OCI-LY3 (cell line): Measurements from ENCODE around the gene PTPRN2.

ENCODE experiments used
- H2AFZ ChIP-seq: fragments of 200-600, 300-600 bp; shearing (Covaris generic); 2 replicates; pipeline ENCODE4 v1.6.0; 2014; ENCODE audit warnings: antibody characterized with exemption, low read depth, low read length
- H3K27ac ChIP-seq: fragments of 200-600, 300-600 bp; sonication (generic); 2 replicates; pipeline ENCODE4 v1.5.1; 2014; ENCODE audit warnings: mild to moderate bottlenecking, low read length, moderate library complexity, mixed read lengths
- H3K27me3 ChIP-seq: fragments of 200-600, 300-600 bp; sonication (generic); 2 replicates; pipeline ENCODE4 v1.6.1; 2014; ENCODE audit warnings: low read depth, low read length, mixed read lengths
- H3K36me3 ChIP-seq: fragments of 200-600, 300-600 bp; sonication (generic); replicated peaks from 2 replicates; pipeline ENCODE3; 2014; ENCODE audit warnings: low read depth, low read length, mixed read lengths
- H3K4me1 ChIP-seq: fragments of 300-600, 200-600 bp; sonication (generic); 2 replicates; pipeline ENCODE4 v1.6.1; 2014; ENCODE audit warnings: low read length, mixed read lengths
- H3K4me2 ChIP-seq: fragments of 200-600, 300-600 bp; sonication (generic); 2 replicates; pipeline ENCODE4 v1.6.1; 2014; ENCODE audit warnings: low read length, mixed read lengths
- H3K4me3 ChIP-seq: fragments of 300-600, 200-600 bp; sonication (generic); 2 replicates; pipeline ENCODE4 v1.5.1; 2014; ENCODE audit warnings: antibody characterized with exemption, mild to moderate bottlenecking, low read length, moderate library complexity
- H3K79me2 ChIP-seq: fragments of 300-600, 200-600 bp; shearing (Covaris generic); 2 replicates; pipeline ENCODE4 v1.6.1; 2014; ENCODE audit warnings: mild to moderate bottlenecking, low read length, mixed read lengths
- H3K9ac ChIP-seq: fragments of 300-600, 200-600 bp; shearing (Covaris generic); 2 replicates; pipeline ENCODE4 v1.6.0; 2014; ENCODE audit warnings: mild to moderate bottlenecking, low read length, moderate library complexity
- H3K9me3 ChIP-seq: fragments of 200-600, 300-600 bp; shearing (Covaris generic); 2 replicates; pipeline ENCODE4 v1.6.1; 2014; ENCODE audit warnings: low read length, mixed read lengths; ENCODE audit not compliant: insufficient read depth
- H4K20me1 ChIP-seq: fragments of 200-600, 300-600 bp; sonication (generic); 2 replicates; pipeline ENCODE4 v1.6.1; 2016; ENCODE audit warnings: low read length, mixed read lengths; ENCODE audit not compliant: insufficient read depth
- EZH2phosphoT487 ChIP-seq: fragments of 200-600 bp; shearing (Covaris generic); IDR thresholded peaks from 2 replicates; pipeline ENCODE4 v1.6.1; 2018; ENCODE audit warnings: antibody characterized with exemption, mixed run types, low read depth
- TF ChIP-seq, protein P1 (sequence below): fragments of 200-600, 300-600 bp; sonication (generic); IDR thresholded peaks from 2 replicates; pipeline ENCODE4 v1.5.1; 2014; ENCODE audit warnings: antibody characterized with exemption, low read length, low read depth

The PTPRN2 gene

DNA sequence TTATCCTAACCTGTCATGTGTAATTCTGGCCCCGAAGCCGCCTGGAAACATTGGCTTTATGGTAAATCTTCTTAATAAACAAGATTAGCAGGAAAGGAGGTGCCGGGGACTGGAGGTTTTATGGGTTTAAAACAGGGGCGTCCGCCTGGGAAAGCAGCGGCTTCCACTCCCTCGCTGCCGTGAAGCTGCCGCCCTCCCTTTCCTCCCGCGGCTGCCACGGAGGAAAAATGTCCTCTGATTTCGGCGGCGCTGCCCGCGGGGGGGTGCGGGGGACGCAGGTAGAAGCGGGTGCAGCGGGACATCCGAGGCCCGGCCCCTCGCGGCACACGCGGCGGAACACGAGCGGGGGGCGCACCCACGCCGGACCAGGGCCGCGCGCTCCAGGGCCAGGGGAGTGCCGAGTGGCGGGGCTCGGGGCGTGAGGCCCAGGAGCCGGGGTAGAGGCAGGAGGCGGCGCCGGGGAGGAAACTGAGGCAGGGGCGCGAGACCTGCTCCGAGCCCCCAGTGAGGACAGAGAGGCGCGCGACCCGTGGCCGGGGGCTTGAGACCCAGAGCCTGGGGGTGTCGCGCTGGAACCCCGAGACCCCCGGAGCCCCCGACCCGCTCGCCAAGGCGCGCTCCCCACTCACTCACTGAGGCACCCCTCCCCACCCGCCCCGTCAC lies 993 bp downstream of the PTPRN2 start:
- H3K9me3 ChIP-seq, result no peaks in the 10 kb centered on the region
- no peaks in the 10 kb centered on the region for H3K4me1 ChIP-seq
- H3K9ac ChIP-seq, result no peak overlapping the region
- no peaks in the 10 kb centered on the region for H3K36me3 ChIP-seq
- H4K20me1 ChIP-seq, result no peaks in the 10 kb centered on the region
- no peak overlapping the region for H3K4me2 ChIP-seq
- no peak overlapping the region for H2AFZ ChIP-seq
- no peaks in the 10 kb centered on the region for H3K79me2 ChIP-seq
- TF ChIP-seq, protein P1, sequence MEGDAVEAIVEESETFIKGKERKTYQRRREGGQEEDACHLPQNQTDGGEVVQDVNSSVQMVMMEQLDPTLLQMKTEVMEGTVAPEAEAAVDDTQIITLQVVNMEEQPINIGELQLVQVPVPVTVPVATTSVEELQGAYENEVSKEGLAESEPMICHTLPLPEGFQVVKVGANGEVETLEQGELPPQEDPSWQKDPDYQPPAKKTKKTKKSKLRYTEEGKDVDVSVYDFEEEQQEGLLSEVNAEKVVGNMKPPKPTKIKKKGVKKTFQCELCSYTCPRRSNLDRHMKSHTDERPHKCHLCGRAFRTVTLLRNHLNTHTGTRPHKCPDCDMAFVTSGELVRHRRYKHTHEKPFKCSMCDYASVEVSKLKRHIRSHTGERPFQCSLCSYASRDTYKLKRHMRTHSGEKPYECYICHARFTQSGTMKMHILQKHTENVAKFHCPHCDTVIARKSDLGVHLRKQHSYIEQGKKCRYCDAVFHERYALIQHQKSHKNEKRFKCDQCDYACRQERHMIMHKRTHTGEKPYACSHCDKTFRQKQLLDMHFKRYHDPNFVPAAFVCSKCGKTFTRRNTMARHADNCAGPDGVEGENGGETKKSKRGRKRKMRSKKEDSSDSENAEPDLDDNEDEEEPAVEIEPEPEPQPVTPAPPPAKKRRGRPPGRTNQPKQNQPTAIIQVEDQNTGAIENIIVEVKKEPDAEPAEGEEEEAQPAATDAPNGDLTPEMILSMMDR, result no peak
- no peak for TF ChIP-seq EZH2phosphoT487
- no peak overlapping the region for H3K27ac ChIP-seq
- no peak overlapping the region for H3K4me3 ChIP-seq
- H3K27me3 ChIP-seq, result 0 out of 2 replicates have a peak, but pooled peaks cover 4% of the 10 kb centered on the region

- H3K9ac ChIP-seq, result no peak overlapping the region
- no peaks in the 10 kb centered on the region for H3K79me2 ChIP-seq
- no peak overlapping the region for H3K27ac ChIP-seq
- H3K9me3 ChIP-seq, result no peaks in the 10 kb centered on the region
- H3K4me1 ChIP-seq, result no peaks in the 10 kb centered on the region
- TF ChIP-seq, protein P1, result no peak
- TF ChIP-seq EZH2phosphoT487, result no peak
- no peak overlapping the region for H3K4me3 ChIP-seq
- no peak overlapping the region for H3K4me2 ChIP-seq
- H4K20me1 ChIP-seq, result no peaks in the 10 kb centered on the region
- no peak overlapping the region for H2AFZ ChIP-seq
- H3K27me3 ChIP-seq, result 0 out of 2 replicates have a peak, but pooled peaks cover 4% of the 10 kb centered on the region
- no peaks in the 10 kb centered on the region for H3K36me3 ChIP-seq
These were observed 1.7 kb downstream of the PTPRN2 start for GRCh38 chr7:158585721-158586498.

DNA sequence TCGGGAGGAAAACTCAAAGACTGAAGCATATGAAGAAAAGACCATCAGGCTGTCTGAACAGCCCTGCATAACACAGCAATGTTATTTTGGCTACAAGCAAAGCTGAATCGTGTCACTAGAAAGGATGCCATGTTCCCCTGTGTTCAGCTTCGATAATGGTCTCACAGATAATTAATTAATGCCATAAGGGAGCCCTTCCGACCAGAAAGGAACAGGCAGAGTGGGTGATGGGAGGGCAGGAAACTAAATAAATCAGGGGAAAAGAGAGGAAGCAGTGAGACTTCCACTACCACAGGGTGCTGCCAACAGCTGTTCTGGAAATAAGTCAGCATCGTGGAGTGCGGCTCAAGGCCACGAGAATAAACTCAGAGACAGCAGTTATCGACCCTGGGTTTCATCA lies 3.2 kb downstream of the PTPRN2 start:
- H3K27me3 ChIP-seq, result 0 out of 2 replicates have a peak, but pooled peaks cover 4% of the 10 kb centered on the region
- H3K27ac ChIP-seq, result no peak overlapping the region
- H3K9me3 ChIP-seq, result peaks cover 5% of the 10 kb centered on the region; the same call in 1 of the 2 replicates
- H4K20me1 ChIP-seq, result no peaks in the 10 kb centered on the region
- H3K4me2 ChIP-seq, result no peak overlapping the region
- TF ChIP-seq, protein P1, result no peak
- no peak for TF ChIP-seq EZH2phosphoT487
- H3K36me3 ChIP-seq, result no peaks in the 10 kb centered on the region
- H3K79me2 ChIP-seq, result no peaks in the 10 kb centered on the region
- no peak overlapping the region for H3K9ac ChIP-seq
- no peak overlapping the region for H3K4me3 ChIP-seq
- no peak overlapping the region for H2AFZ ChIP-seq
- no peaks in the 10 kb centered on the region for H3K4me1 ChIP-seq

GRCh38 chr7:158583810-158584209 lies 3.8 kb downstream of the PTPRN2 start:
- H2AFZ ChIP-seq, result no peak overlapping the region
- H3K79me2 ChIP-seq, result no peaks in the 10 kb centered on the region
- no peak overlapping the region for H3K4me3 ChIP-seq
- TF ChIP-seq, protein P1, result no peak
- no peak for TF ChIP-seq EZH2phosphoT487
- H3K9ac ChIP-seq, result no peak overlapping the region
- no peak overlapping the region for H3K27ac ChIP-seq
- H3K9me3 ChIP-seq, result peaks cover 5% of the 10 kb centered on the region; the same call in 1 of the 2 replicates
- 0 out of 2 replicates have a peak, but pooled peaks cover 4% of the 10 kb centered on the region for H3K27me3 ChIP-seq
- no peak overlapping the region for H3K4me2 ChIP-seq
- no peaks in the 10 kb centered on the region for H3K4me1 ChIP-seq
- no peaks in the 10 kb centered on the region for H4K20me1 ChIP-seq
- H3K36me3 ChIP-seq, result no peaks in the 10 kb centered on the region
